Activated CD4-positive, alpha-beta T cell treated with anti-CD3 and anti-CD28 coated beads, Interleukin-2, amount 10 ng/mL, durations not matched to agents 7 days and 5 days (primary cell): Measurements from ENCODE around the gene KCMF1. TPM values are rescaled to one million over a fixed set of nuclear protein-coding genes. Genes with fewer than 3 reads are reported as not detected.

ENCODE experiments used
- CTCF ChIA-PET: fragments of 350-600 bp; sonication (Branson Sonifier 250); formaldehyde crosslinking; loops from one replicate; lab custom pipeline; 2021; ENCODE audit warnings: antibody characterized with exemption; lab: Charles Lee
- POLR2A ChIA-PET: fragments of 350-600 bp; sonication (Branson Sonifier 250); formaldehyde crosslinking; loops from one replicate; lab custom pipeline; 2021; ENCODE audit warnings: antibody characterized with exemption; lab: Charles Lee
- DNase-seq: peaks from one replicate; pipeline ENCODE4 v3.0.0-alpha.2; 2020
- H3K27ac Mint-ChIP-seq: one replicate; pipeline ENCODE4 v1.8.0; 2021; ENCODE audit warnings: mild to moderate bottlenecking, moderate library complexity, mixed read lengths
- H3K27me3 Mint-ChIP-seq: one replicate; pipeline ENCODE4 v1.8.0; 2021; ENCODE audit warnings: mixed read lengths
- H3K36me3 Mint-ChIP-seq: one replicate; pipeline ENCODE4 v1.8.0; 2021; ENCODE audit warnings: low read depth, mixed read lengths
- H3K4me1 Mint-ChIP-seq: one replicate; pipeline ENCODE4 v1.8.0; 2021; ENCODE audit warnings: mixed read lengths
- H3K4me3 Mint-ChIP-seq: one replicate; pipeline ENCODE4 v1.8.0; 2021; ENCODE audit warnings: mild to moderate bottlenecking, moderate library complexity, mixed read lengths
- H3K9me3 Mint-ChIP-seq: one replicate; pipeline ENCODE4 v1.8.0; 2021; ENCODE audit warnings: mixed read lengths
- total RNA-seq, 2 experiments: library from RNA; stranded (reverse); gene quantifications; one replicate each; pipeline ENCODE4 v1.2.3, GENCODE V29; 2021

The KCMF1 gene
- total RNA-seq, 2 experiments from 2014 or later = 74.7 to 75.7 TPM

DNA sequence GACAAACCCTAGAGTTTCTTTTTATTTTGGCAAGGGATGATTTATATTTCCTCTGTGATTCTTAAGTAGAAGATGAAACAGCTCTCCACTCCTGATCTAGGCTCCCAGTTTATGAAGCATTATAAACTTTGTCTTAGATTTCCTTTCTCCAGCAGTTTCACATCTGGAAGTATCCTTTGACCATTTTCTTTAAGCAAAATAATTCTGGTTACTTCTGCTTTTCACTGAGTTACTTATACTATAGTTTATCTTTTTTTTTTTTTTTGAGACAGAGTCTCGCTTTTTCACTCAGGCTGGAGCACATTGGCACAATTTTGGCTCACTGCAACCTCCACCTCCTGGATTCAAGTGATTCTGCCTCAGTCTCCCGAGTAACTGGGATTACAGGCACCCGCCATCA lies 45.5 kb downstream of the KCMF1 start:
- ChIA-PET POLR2A (interaction anchor here (0.6 kb wide), 1 partner anchor 20 kb away, joined by 11 read pairs; no protein-coding TSS in a partner anchor), CTCF (interaction anchor here (0.6 to 2.3 kb wide), 3 partner anchors 18 to 90 kb away, joined by 3 to 10 read pairs (median 3); no protein-coding TSS in a partner anchor)
- Mint-ChIP-seq H3K27me3 (no peaks in the 10 kb centered on the region), H3K36me3 (peaks cover 6% of the 10 kb centered on the region), H3K9me3 (no peaks in the 10 kb centered on the region), H3K4me1 (peaks cover 62% of the 10 kb centered on the region), H3K27ac (no peak overlapping the region), H3K4me3 (no peak overlapping the region)
- no peak for DNase-seq

DNA sequence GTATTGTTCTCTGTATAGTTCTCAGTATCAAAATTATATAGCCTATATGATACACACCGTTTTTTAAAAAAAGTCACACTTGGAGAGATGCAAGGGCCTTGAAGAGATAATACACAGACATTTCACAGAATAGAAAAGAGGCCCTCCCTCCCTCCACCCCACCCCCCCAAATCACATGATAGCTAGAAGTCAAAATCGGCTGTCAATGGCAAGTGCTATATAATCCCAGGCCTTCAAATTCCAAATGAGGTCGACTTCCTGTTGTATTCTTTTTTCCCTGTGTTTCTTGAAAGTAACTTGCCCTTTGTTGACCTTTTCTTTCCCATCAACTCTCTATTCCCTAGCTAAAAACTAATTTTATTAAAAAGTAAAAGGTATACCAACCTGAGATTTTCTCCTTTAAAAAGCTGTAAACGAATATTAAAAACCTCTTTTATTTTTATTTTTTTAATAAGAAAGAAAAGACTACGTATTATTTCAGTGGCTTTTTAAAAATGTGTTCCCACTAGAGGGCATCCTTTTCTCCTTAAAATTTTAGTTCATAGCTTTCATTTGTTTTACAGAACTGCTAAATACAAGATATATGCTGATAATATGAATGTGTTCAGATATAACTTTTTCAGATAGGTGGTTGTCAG lies 46.6 kb downstream of the KCMF1 start:
- Mint-ChIP-seq H3K27ac (no peak overlapping the region), H3K4me3 (no peak overlapping the region)

DNA sequence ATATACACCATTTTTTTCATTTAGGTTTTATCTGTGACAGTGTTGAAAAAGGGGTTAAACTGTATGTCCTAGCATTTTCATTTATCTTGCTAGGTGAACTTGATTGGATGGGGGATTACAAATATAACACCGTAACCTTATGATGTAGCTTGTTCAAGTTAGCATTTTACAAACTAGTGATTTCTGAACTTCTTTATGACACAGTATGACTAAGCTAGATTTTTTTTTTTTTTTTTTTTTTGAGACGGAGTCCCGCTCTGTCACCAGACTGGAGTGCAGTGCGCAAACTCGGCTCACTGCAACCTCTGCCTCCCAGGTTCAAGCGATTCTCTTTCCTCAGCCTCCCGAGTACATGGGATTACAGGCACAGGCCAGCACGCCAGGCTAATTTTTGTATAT lies 47.1 kb downstream of the KCMF1 start:
- no peak for DNase-seq
- Mint-ChIP-seq H3K27ac (no peak overlapping the region), H3K4me1 (peaks cover 52% of the 10 kb centered on the region), H3K9me3 (no peaks in the 10 kb centered on the region), H3K27me3 (no peaks in the 10 kb centered on the region), H3K4me3 (no peak overlapping the region), H3K36me3 (peaks cover 12% of the 10 kb centered on the region)
- ChIA-PET CTCF (interaction anchor here (0.6 to 1.2 kb wide), 9 partner anchors 13 to 59 kb away, joined by 3 to 6 read pairs (median 3); no protein-coding TSS in a partner anchor), POLR2A (no interaction called here)

More for the DNA sequence above, 46.6 kb downstream of the KCMF1 start:
- CTCF ChIA-PET = interaction anchor here (0.6 to 1.2 kb wide), 9 partner anchors 13 to 58 kb away, joined by 3 to 6 read pairs (median 3); no protein-coding TSS in a partner anchor
- H3K27me3 Mint-ChIP-seq = no peaks in the 10 kb centered on the region
- peaks cover 11% of the 10 kb centered on the region for H3K36me3 Mint-ChIP-seq
- no peak for DNase-seq
- no peaks in the 10 kb centered on the region for H3K9me3 Mint-ChIP-seq
- H3K4me1 Mint-ChIP-seq = peaks cover 57% of the 10 kb centered on the region
- POLR2A ChIA-PET = no interaction called here

DNA sequence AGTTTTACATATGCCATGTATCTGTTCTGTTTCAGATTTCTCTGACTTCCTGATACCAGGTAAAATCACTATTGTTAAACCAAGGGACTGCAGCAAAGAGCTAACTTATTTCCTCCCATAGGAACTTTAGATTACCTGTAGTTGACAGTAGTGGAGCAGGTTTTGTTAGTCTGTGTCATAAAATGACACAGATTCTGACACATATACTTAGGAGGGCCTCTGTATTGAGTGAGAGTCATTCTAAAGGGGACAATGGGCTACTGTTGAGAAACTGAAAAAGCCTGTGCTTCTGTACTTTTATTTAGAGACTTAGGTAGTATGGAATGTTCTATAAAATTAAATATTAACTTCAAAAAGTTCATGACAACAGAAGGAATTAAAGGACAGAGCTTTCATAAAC lies 48.2 kb downstream of the KCMF1 start:
- Mint-ChIP-seq H3K4me3 (no peak overlapping the region), H3K27ac (no peak overlapping the region), H3K36me3 (peaks cover 15% of the 10 kb centered on the region), H3K27me3 (no peaks in the 10 kb centered on the region), H3K9me3 (no peaks in the 10 kb centered on the region), H3K4me1 (peaks cover 47% of the 10 kb centered on the region)
- POLR2A ChIA-PET = no interaction called here
- no peak for DNase-seq
- CTCF ChIA-PET = interaction anchor here (1.7 kb wide), 1 partner anchor 93 kb away, joined by 6 read pairs; no protein-coding TSS in a partner anchor

DNA sequence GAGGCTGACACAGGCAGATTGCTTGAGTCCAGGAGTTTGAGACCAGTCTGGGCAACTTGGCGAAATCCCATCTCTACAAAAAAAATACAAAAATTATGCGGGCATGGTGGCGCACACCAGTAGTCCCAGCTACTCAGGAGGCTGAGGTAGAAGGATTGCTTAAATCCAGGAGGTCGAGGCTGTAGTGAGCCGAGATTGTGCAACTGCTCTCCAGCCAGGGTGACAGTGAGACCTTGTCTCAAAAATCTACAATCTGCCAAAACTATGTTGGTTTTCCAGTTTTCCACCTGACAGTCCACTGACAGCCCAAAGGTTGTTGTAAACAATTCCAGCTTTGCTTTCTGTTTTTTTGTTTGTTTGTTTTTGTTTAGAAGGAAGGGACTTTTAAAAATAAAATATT lies 51.3 kb downstream of the KCMF1 start:
- H3K4me3 Mint-ChIP-seq = no peak overlapping the region
- H3K36me3 Mint-ChIP-seq = peaks cover 23% of the 10 kb centered on the region
- no peaks in the 10 kb centered on the region for H3K9me3 Mint-ChIP-seq
- H3K27me3 Mint-ChIP-seq = no peaks in the 10 kb centered on the region
- H3K4me1 Mint-ChIP-seq = peaks cover 28% of the 10 kb centered on the region
- no peak overlapping the region for H3K27ac Mint-ChIP-seq
- CTCF ChIA-PET = interaction anchor here (0.7 kb wide), 1 partner anchor 40 kb away, joined by 4 read pairs; no protein-coding TSS in a partner anchor
- POLR2A ChIA-PET = no interaction called here
- DNase-seq = no peak

DNA sequence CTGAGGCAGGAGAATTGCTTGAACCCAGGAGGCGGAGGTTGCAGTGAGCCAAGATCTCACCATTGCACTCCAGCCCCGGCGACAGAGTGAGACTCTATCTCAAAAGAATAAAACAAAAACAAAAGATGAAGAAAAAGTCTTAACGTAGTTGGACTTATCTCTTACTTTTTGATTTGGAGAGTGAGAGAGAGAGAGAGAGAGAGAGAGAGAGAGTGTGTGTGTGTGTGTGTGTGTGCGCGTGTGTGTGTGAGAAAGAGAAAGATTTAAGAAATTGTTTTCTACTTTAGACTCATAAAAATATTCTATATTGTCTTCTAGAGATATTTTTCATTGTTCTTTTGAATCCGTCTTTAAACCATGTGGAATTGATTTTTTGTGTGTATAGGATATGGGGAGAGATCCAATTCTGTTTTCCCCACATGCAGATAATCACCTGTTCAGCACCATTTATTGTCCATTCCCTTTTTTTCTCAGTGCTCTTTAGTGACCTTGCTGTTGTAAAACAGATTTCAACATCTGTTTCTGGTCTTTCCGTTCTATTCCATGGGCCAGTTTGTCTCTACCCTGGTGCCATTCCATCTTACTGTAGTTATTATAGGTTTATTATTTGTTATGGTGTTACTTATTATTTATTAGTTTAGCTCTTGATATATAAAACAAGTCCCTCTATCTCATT lies 53.5 kb downstream of the KCMF1 start:
- Mint-ChIP-seq H3K9me3 (no peaks in the 10 kb centered on the region), H3K4me3 (no peak overlapping the region), H3K27me3 (no peaks in the 10 kb centered on the region), H3K27ac (no peak overlapping the region), H3K4me1 (peaks cover 17% of the 10 kb centered on the region), H3K36me3 (peaks cover 34% of the 10 kb centered on the region)
- no peak for DNase-seq
- ChIA-PET CTCF (interaction anchor here (0.6 to 1.1 kb wide), 2 partner anchors 60 to 99 kb away, joined by 3 to 4 read pairs; no protein-coding TSS in a partner anchor), POLR2A (no interaction called here)

DNA sequence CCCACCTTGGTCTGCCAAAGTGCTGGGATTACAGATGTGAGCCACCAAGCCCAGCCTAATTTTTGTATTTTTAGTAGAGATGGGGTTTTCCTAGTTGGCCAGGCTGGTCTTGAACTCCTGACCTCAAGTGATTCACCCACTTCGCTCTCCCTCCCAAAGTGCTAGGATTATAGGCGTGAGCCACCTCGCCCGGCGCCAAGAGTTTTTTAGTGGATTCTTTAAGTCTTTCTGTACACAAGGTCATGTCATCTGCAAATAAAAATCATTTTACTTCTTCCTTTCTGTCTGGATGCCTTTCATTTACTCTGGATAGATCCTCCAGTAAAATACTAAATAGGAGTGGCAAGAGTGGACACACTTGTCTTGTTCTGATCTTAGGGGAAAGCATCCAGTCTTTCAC lies 61.7 kb downstream of the KCMF1 start:
- POLR2A ChIA-PET = no interaction called here
- Mint-ChIP-seq H3K27ac (no peak overlapping the region), H3K36me3 (peaks cover 44% of the 10 kb centered on the region)

DNA sequence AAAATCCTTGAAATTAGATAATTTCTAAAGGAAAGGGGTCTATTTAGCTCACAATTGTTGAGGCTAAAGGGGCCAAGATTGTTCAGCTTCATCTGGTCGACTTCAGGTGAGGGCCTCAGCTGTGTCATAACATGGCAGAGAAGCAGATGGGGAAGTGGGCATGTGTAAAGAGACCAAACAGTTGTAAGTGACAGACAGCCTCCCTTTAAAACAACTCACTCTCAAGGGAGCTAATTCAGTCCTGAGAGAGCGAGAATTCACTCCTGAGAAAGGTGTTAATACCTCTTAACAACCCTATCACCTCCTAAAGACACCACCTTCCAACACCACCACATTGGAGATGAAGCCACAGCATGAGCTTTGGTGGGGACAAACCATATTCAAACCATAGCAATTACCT lies 62.4 kb downstream of the KCMF1 start:
- Mint-ChIP-seq H3K4me3 (no peak overlapping the region), H3K9me3 (no peaks in the 10 kb centered on the region), H3K4me1 (peaks cover 5% of the 10 kb centered on the region), H3K27ac (no peak overlapping the region), H3K36me3 (peaks cover 40% of the 10 kb centered on the region), H3K27me3 (no peaks in the 10 kb centered on the region)
- CTCF ChIA-PET = interaction anchor here (1.8 to 2.2 kb wide), 2 partner anchors 12 to 15 kb away, joined by 4 to 9 read pairs; no protein-coding TSS in a partner anchor
- POLR2A ChIA-PET = no interaction called here
- DNase-seq = no peak

More for the DNA sequence above, 61.7 kb downstream of the KCMF1 start:
- Mint-ChIP-seq H3K27me3 (no peaks in the 10 kb centered on the region), H3K9me3 (no peaks in the 10 kb centered on the region), H3K4me1 (peaks cover 5% of the 10 kb centered on the region), H3K4me3 (no peak overlapping the region)
- CTCF ChIA-PET = interaction anchor here (0.6 to 2.2 kb wide), 3 partner anchors 13 to 97 kb away, joined by 3 to 9 read pairs (median 4); no protein-coding TSS in a partner anchor
- no peak for DNase-seq

DNA sequence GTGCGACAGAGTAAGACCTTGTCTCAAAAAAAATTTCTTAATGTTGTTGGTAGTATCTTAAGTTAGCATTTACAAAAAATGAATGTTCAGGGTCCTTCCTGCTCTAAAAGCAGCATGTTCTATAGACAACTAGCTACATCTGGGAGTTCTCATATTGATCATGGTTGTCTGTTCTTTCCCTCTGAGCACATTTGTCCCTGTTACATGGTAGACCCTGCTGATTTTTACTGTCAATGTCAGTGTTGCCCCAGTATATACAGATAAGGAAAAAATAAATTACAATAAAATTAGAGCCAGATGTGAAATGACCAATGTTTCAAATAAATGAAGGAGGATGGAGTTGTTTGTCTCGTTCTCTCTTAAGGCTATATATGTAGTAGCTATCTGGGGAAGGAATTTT lies 63.2 kb downstream of the KCMF1 start:
- Mint-ChIP-seq H3K4me1 (peaks cover 5% of the 10 kb centered on the region), H3K4me3 (no peak overlapping the region), H3K36me3 (peaks cover 38% of the 10 kb centered on the region), H3K9me3 (no peaks in the 10 kb centered on the region), H3K27me3 (no peaks in the 10 kb centered on the region), H3K27ac (no peak overlapping the region)
- DNase-seq = no peak
- POLR2A ChIA-PET = no interaction called here
- CTCF ChIA-PET = interaction anchor here (1.8 to 2.2 kb wide), 3 partner anchors 12 to 108 kb away, joined by 4 to 9 read pairs (median 4); no protein-coding TSS in a partner anchor

DNA sequence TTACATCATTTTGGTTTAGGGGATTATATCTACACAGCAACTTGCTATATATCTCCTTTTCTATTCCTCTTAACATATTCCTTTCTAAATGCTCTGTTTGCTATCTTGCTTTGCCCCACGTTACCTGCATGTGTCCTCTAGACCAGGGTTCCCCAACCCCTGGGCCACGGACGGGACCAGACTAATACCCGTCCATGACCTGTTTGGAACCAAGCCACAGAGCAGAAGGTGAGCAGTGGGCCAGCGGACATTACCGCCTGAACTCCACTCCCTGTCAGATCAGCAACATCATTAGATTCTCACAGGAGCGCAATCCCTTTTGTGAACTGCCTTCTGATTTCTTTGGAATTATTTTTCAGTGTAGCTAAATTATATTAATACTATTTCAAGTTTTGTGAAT lies 66.7 kb downstream of the KCMF1 start:
- Mint-ChIP-seq H3K27ac (no peak overlapping the region), H3K9me3 (no peaks in the 10 kb centered on the region), H3K4me3 (no peak overlapping the region), H3K36me3 (peaks cover 37% of the 10 kb centered on the region), H3K4me1 (peaks cover 3% of the 10 kb centered on the region), H3K27me3 (no peaks in the 10 kb centered on the region)
- CTCF ChIA-PET = no interaction called here
- no peak for DNase-seq
- POLR2A ChIA-PET = no interaction called here

DNA sequence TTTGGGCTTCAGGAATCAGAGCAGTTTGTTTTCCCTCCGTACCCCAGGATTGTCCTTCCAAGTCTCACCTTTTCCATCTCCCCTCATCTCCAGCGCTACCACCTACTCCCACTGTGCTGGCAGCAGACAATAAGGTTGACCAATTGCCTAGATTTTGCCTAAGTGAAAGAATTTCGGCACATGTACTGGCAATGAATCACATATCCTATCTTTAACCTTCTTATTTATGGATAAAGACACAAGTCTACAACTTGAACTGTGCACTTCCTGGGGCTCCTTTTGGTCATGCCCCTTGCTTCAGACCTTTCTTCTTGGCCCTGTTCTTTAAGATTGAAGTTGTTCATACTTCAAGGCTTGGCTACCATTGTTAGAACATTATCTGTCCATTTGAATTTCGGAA lies 71.4 kb downstream of the KCMF1 start:
- no peaks in the 10 kb centered on the region for H3K9me3 Mint-ChIP-seq
- peaks cover 3% of the 10 kb centered on the region for H3K4me1 Mint-ChIP-seq
- peak overlapping the region; percentile 55 for H3K27ac Mint-ChIP-seq
- no peaks in the 10 kb centered on the region for H3K27me3 Mint-ChIP-seq
- CTCF ChIA-PET = interaction anchor here (1.1 kb wide), 1 partner anchor 117 kb away, joined by 4 read pairs; no protein-coding TSS in a partner anchor
- no peak for DNase-seq
- POLR2A ChIA-PET = no interaction called here
- H3K4me3 Mint-ChIP-seq = no peak overlapping the region
- peaks cover 47% of the 10 kb centered on the region for H3K36me3 Mint-ChIP-seq

DNA sequence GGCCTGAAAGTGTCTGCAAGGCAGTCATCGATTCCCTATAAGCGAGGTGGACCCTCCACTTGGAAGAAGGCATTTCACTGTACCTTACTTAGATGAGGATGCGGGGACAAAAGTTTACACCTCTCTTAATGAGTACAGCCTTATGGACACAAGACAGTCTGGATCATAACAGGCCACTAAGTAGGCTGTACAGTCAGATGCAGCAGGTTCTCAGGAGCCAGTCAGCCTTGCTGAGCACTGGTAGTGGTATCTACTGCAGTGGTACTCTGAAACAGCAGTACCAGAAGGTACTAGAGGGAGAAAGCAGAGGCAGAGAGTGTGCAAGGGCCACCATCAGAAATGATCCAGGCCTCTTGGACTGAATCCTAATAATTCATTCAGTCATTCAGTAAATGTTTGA lies 77.6 kb downstream of the KCMF1 start:
- Mint-ChIP-seq H3K36me3 (peaks cover 46% of the 10 kb centered on the region), H3K4me1 (peaks cover 7% of the 10 kb centered on the region), H3K9me3 (no peaks in the 10 kb centered on the region), H3K27me3 (no peaks in the 10 kb centered on the region), H3K27ac (no peak overlapping the region), H3K4me3 (no peak overlapping the region)
- DNase-seq = no peak
- ChIA-PET POLR2A (no interaction called here), CTCF (no interaction called here)

DNA sequence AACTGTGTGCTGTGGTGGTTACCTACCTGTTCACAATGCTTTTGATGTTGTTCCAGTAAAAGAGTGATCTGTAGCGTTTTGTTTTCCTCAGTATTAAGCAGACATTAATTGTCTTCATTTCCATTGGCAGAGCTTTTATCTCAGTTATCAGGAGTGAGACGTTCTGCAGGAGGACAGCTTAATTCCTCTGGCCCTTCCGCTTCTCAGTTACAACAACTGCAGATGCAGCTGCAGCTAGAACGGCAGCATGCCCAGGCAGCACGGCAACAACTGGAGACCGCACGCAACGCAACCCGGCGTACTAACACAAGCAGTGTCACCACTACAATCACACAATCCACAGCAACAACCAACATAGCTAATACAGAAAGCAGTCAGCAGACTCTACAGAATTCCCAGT lies 78.3 kb downstream of the KCMF1 start:
- POLR2A ChIA-PET = no interaction called here
- CTCF ChIA-PET = no interaction called here
- H3K27ac Mint-ChIP-seq = no peak overlapping the region
- no peak for DNase-seq
- no peaks in the 10 kb centered on the region for H3K27me3 Mint-ChIP-seq
- H3K36me3 Mint-ChIP-seq = peaks cover 48% of the 10 kb centered on the region
- H3K4me3 Mint-ChIP-seq = no peak overlapping the region
- no peaks in the 10 kb centered on the region for H3K9me3 Mint-ChIP-seq
- peaks cover 13% of the 10 kb centered on the region for H3K4me1 Mint-ChIP-seq
